ENCODE data around the gene LDLRAD4.
"Not testable (repeated sequence)": the region's sequence is repeated elsewhere in the genome, so short reads cannot be mapped to it uniquely, and the experiment has no call there.

LDLRAD4 gene

DNA sequence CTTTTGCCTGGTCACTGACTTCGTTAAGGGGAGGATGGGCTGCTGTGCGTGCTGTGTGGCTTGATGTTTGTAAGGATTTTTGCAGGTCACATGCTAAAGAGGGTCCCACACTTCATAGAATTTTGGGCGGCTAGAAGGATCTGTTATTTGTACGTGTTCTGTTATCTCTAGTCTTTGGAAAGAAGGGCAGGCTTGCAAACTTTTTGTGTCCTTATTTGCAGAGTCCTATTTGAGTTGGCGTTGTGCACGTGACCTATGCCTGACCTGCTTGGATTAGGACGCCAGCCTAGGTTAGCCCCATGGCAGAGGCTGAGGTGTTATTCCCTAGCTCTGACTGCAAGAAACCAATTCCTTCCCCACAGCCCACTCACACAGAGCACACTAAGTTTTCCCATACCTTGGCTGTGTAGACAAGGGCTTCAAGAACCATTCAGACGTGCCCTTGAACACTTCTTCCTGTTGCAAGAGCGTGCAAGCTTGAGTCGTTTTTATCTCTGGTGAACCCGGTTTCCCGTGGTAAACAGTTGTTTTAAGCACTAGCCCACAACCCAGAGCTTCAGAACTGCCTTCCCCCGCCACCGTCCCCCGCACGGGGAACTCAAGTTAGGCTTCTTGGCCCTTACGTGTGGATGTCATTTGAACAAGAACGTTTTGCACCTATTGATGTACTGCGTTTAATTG, 94.6 kb downstream of the LDLRAD4 start:
- DNase-seq = no peak

DNA sequence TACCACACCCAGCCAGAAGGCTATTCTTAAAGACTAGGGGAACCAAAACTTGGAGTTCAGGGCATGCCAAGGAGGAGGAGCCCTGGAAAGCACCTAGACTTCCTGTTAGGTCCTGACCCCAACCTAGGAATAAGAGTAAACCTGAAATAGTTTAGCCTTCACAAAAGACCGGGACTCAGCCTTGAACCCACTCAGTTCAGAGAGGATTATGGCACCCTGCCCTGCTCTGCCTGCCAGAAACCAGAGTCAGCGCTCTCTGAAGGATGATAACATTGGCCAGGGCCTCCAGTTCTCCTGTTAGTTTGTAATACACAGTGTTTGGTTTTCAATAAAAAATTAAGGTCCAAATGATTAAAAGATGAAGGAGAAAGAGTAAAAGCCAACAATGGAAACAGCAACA, 96.4 kb downstream of the LDLRAD4 start:
- no peak for DNase-seq

DNA sequence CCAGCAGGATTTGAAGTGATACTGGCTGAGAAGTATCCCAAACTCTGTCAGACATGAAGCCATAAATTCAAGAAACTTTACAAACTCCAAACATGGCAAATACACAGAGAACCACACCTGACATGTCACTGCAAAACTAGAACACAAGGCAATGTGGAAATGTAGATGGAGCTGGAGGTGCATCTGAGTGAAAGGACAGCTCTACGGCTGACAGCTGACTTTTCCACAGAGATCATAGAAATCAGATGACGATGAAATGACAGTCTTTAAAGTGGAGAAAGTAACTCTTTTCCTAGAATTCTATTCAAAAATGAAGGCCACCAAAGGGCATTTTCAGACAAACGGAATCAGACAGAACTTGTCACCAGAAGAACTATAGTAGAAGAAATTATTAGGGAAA, 97.5 kb downstream of the LDLRAD4 start:
- DNase-seq = no peak

DNA sequence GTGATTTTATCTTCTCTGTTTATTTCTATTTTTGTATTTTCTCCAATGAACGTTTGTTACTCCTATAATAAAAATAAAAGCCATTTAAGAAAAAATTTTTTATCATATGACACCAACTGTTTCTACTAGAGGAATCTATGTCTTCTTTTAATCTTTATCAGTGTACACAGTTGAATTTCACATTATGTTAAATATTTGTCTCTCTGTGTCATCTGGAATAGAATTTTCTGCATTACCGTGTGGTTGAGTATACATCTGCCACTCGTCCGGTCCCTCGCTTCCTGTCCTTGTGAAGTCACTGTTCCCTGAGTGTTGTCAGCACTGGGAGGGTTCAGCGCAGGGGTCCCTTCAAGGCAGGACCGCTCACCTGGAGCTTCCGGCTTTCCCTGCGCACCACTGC, 99.2 kb downstream of the LDLRAD4 start:
- no peak for DNase-seq

DNA sequence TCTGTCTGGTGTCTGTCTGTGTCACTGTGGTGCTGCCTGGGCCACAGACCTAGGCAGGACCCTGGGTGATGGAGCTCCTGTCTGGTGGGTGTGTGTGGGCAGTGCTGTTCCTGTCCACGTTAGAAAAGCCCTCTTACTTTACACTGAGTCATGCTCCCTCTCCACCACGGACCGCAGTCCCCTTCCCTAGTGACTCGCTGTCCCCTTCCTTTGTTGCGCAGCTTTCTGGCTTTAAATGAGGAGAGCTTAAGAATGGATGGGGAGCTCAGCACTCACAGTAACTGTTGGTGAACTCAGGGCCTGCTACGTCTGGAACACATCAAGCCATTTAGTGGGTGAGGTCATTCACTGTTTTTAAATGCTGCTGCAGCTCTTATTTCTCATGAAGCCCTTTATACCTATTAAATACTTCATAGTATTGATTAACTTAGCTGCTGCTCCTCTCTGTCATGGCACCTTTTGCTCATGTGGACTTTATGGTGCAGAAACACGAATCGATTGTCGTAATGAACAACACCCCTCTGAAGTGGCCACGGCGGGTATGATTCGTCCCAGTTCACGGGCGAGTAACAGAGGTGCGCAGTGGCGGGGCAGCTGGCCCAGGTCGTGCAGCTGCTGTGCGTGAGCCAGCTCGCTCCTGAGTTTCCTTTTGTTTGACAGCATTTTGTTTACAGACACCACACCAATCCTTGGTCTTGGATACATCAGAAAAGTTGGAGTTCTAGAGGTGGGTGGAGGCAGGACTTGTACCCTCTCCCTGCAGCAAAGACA, 100.4 kb downstream of the LDLRAD4 start:
- DNase-seq = no peak

DNA sequence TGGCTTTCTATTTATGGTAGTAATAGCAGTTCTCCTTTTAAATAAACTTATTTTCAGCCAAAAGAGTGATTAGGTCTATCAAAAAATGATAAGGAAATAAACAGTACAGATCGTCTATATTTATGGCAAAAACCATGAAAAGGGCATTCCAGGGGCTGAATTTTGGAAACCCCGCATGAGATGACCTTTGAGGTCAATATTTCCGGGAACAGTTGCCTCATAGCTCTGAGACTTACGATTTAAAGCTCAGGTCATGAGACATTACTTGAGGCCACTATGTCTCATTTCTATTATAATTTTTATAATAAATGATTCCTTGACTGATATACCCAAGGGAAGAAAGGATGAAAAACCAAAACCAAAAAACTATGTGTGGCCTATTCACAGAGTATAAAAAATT, 101.1 kb downstream of the LDLRAD4 start:
- DNase-seq = no peak

DNA sequence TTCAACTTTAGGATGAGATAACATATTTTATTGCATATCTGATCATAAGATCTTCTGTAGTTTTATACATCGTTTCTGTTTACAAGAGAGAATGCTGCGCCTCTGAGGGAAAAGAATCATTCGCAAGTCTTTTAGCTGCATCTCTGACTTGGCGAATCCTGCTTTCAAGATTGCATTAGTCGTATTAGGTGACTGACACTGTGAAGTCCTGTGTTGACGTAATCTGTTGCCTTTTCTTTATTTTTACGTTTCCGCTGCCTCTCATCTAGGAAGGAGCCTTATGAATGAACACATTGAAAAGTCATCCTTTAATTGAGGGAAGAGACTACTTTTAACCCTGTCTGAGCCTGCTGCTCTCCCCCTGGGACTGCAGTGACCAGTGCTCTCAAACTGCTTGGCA, 101.5 kb downstream of the LDLRAD4 start:
- DNase-seq = no peak

DNA sequence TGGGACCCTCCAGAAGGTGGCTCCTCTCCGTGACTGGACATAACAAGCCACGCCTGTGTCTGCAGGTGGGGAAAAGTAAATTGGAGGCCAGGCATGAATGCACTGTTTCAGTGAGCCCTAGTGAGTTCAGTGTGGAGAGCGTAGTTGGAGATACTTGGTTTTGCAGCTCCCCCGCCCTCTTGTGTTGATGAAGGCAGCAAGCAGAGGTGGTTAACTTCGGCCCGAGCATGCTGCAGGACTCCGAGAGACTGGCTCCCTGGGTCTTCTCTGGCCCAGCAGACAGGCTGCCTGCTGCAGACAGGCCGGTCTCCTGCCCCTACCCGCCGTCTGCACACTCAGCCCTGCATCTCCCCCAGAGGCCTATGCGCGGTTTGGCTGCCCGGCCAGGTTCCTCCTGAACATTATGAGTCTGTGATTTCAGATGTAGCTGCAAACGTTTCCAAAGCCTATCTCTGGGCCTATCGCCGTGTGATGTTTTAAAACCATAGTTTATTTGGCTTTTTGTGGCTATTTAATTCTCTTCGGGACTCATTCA, 102.4 kb downstream of the LDLRAD4 start:
- no peak for DNase-seq

DNA sequence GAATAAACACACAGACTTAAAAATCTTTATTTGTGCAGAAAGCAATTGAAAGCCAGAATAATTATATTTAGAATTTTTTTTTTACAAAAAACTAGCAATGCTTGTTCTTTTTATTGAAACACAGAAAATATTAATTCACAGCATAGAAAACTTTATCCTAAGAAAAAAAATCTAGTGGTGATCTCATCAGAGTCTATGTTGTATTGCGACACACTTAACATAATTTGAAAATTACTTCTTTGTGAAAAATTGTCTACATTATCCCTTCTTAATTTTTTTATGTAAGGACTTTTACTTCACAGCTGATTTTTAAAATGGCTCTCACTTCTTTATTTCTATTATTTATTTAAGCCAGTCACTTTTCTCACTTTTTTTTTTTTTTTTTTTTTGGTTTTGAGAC, 103.4 kb downstream of the LDLRAD4 start:
- DNase-seq = no peak

DNA sequence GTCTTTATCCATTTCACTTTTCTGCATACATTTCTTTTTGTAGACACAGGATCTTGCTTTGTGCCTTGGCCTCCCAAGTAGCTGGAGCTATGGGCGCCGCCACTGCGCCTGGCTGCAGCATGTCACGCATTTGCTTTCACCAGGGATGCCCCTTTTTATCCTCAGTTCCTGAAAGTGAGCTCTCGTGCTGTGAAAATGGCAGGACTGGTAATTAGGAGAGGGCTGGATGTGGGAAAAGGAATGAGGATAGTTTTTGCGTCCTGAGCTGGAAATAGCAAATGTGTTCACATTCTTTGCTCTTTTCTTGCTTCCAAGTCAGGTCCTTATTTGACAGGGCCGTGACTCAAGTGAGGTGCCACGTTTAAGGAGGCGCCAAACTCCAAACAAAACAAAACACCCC, 104.6 kb downstream of the LDLRAD4 start:
- DNase-seq = no peak

DNA sequence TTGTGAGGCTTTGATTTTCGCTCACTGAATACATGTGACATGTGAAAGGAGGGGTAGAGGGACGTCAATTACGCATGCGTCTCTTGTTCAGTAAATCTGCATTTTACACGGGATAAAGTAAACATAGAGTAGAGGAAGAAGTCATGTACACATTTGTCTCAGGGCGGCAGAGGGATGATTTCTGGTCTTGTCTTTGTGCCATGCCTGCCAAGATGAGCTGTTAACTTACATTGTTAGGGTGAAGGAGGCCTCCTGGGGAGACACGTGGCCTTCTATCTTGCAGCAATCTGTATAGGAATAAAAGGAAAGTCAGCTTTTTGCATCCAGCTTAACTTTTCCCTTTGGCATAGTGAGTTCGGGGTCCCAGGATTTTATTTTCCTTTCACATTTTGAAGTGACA, 106.3 kb downstream of the LDLRAD4 start:
- no peak for DNase-seq

DNA sequence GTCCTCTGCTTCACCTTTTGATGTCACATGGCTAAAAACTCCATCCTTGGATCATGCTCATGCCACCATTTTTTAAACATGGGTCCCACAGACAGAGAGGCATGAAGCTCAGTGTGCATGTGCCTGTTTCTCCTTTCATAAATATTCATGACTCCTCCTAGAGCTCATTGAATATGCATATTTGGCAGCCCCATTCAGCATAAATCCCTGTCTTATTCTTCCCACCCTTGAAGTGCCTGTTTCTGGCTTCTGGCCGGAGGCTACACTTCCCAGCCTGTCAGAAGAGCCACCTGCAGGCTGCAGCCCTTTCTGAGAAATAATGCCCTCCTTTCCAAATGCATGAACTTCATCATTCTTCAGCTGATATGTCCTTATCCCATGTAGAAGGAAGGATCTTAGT, 109.7 kb downstream of the LDLRAD4 start:
- DNase-seq = no peak

DNA sequence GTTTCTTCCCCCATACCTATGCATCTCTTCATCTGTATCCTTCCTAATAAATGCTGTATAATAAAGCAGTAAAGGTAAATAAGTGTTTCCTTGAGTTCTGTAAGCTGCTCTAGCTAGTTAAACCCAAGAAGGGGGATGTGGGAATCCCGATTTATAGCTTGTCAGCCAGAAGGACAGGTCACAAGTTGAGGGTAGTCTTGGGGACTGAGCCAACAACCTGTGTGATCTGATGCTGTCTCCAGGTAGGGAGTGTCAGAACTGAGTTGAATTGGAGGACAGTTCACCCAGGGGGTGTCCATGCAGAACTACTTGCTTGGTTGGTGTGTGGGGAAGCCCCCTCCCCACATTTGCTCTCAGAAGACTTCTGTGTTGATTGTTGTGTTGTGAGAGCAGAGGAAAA, 112.4 kb downstream of the LDLRAD4 start:
- DNase-seq = no peak

DNA sequence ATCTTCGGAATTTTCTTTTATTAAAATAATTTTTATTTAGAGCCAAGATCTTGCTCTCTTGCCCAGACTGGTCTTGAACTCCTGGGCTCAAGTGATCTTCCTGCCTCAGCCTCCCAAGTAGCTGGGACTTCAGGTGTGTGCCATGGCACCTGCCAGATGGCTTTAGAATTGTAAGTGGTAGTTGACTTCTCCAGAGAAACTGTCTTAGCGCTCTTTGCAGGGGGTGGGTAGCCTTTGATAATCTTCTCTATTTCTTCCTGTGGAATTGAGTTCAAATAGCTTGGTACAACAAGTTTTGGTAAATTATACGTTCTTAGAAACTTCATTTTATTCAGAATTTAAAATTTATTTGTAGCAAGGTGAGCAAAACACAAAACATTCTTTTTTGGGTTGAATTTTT, 113.3 kb downstream of the LDLRAD4 start:
- DNase-seq = no peak

DNA sequence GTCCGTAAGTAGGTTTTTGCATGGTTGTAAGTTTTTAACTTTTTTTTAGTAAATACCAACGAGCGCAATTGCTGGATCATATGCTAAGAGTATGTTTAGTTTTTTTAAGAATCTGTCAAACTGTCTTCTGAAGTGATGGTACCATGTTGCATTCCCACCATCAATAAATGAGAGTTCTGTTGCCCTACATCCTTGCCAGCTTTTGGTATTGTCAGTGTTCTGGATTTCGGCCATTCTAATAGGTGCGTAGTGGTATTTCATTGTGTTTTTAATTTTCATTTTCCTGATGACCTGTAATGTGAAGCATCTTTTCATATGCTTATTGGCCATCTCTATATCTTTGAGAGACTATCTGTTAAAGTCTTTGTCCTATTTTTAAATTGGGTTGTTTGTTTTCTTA, 114.3 kb downstream of the LDLRAD4 start:
- no peak for DNase-seq

DNA sequence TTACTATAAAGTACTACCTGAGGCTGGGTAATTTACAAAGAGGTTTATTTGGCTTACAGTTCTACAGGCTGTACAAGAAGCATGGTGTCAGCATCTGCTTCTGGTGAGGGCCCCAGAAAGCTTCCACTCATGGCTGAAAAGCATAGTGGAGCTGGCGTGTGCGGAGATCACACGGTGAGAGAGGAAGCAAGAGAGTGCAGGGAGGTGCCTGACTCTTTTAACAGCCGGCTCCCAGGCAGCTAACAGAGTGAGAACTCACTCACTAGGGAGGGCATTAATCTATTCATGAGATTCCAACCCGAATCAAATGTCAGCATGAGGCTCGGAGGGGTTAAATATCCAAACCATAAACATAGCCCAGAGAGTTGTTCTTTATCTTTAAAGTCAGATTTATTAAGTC, 117.3 kb downstream of the LDLRAD4 start:
- no peak for DNase-seq

DNA sequence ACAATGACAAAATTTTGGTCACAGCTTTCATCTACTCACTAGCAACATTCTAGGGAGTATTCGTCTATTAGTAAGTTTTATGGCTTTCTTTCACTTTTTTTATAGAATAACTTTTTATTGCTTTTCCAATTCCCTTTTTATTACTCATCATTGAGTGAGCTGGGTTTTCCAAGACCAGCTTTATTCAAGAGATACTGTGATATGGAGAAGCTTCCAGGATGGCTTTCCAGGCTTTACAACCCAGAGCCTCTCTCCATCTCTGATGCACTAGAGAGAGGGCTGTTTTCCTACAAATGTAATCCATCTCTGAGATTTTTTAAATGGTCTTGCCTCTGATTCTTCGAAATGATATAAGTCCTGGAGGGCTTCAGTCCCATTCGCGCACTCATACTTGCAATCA, 118.3 kb downstream of the LDLRAD4 start:
- DNase-seq = no peak

DNA sequence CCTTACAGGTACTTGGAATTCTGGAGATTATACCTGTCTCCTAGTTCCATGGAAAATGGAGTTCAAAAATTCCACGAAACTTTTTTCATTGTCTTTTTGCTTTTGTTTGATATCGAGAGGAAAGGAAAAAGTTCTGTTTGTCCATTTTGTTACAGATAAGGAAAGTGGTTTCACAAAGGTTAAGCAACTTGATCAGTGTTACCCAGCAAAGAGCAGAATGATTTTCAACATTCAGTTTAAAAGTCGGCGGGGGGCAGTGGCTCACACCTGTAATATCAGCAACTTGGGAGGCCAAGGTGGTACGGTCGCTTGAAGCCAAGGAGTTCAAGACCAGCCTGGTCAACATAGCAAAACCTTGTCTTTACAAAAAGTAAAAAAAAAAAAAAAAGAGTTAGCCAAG, 118.8 kb downstream of the LDLRAD4 start:
- no peak for DNase-seq

DNA sequence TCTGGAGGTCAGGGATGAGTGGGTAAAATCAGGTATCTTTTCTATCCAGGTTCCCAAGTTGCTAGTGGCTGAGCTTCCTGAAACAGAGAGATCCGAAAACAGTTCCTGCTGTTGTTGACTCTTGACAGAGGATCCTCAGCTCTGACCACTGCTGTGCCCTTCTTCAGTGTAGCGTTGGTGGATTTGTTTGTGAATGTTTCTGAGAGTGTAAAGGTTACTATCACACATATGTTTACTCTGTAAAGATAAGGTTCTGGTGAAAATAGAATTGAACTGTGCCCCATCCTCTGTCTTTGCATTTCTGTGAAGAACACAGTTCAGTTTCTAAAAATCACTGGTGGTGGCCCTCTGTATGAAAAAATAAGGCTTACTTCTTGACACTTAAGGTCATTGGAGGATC, 119.8 kb downstream of the LDLRAD4 start:
- DNase-seq = no peak

DNA sequence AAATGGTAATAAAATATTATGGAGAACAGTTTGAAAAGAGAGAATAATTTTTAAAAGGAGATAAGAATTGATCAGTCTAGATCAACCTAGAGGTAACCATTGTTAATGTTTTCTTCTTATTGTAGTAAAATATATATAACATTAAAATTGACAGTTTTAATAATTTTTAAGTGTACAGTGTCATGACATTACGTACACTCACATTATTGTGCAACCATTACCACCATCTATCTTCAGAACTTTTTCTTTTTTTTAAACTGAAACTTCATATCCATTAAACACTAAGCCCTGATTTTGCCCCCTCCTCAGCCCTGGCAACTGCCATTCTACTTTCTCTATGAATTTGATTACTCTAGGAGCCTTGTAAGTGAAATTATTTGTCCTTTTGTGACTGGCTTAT, 121.1 kb downstream of the LDLRAD4 start:
- DNase-seq = no peak

DNA sequence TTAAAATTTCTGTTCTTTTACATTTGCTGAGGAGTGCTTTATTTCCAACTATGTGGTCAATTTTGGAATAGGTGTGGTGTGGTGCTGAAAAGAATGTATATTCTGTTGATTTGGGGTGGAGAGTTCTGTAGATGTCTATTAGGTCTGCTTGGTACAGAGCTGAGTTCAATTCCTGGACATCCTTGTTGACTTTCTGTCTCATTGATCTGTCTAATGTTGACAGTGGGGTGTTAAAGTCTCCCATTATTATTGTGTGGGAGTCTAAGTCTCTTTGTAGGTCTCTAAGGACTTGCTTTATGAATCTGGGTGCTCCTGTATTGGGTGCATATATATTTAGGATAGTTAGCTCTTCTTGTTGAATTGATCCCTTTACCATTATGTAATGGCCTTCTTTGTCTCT, 127.9 kb downstream of the LDLRAD4 start:
- DNase-seq = not testable (repeated sequence)

DNA sequence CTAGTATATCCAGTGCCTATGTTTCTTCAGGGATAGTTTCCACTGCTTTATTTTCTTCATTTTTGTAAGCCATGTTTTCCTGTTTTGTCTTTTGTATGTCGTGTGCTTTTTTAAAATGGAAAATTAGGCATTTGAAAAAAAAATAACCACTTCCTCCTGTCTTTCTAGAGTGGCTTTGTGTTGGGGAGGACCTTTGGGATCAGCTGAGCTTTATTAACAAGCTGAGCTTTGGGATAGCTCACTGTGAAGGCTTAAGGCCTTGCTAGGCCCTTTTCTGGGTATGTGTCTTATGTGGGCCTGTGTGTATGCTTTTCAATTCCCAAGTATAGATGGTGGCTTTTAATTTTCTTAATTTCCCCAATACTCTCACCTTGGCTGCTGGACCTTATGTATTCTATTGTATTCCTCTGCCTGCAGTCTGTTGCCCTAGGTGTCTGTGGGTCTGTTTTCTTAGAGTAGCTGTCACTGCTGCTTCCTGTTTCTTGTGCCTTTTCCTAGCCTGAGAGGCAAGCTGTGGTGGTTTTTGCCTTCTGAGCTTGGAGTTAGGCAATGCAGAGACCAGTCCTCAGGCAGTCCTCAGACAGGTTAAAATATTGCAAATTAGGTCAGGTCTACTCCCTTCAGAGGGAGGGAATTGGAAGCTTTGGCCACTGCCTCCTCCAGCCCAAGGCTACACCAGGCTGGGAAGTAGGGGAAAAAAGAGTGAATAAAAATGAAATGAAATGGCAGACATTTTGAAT, 134.7 kb downstream of the LDLRAD4 start:
- no peak for DNase-seq

DNA sequence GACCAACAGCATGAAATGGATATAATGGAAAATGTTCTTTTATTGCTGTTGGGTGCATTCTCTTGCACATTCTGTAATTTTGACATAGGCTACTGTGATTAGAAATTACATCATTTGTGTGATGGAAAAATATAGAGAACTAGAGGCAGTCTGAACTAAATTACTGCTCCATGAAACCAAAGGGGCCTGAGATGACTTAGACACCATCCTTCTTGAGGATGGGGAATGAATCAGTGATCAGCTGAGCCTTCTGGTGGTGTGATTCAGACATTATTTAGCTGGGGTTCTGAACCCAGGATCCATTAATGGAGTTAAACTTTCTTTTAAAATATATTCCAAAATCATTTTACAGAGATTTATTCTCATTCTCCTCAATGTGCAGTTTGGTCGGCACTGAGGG, 135.8 kb downstream of the LDLRAD4 start:
- no peak for DNase-seq

DNA sequence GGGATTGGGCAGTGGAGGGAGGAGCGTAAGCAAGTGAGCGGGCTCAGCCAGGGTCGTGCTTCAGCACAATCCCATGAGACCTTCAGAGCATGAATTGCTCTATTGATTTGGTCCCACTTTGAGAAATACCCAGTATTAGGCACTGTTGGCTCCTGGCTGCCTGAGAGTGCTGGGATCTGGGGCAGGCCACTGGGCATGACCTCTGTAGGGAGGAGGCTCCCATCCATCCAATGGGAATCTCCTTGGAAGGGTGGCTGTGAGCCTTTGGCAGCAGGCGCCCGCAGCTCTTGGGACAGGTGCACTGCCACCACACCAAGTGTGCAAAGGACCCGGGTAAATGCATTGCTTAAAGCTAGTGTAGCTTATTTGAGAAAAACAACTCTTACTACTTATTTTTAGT, 137.5 kb downstream of the LDLRAD4 start:
- no peak for DNase-seq

All from activated CD4-positive, alpha-beta T cell treated with anti-CD3 and anti-CD28 coated beads, Interleukin-2, amount 50 U/mL, for 1 hour (primary cell).